NCI-H82 treated with DMSO at 0.1 percent for 48 hours (cell line): ENCODE data around the gene LRRC41.
"Not testable (repeated sequence)": the region's sequence is repeated elsewhere in the genome, so short reads cannot be mapped to it uniquely, and the experiment has no call there.

ENCODE experiments used
- DNase-seq: peaks from one replicate; lab custom pipeline; 2025; ENCODE audit not compliant: unreplicated experiment; lab: John Stamatoyannopoulos, UW

Gene LRRC41

GRCh38 chr1:46244656-46245371, 58.6 kb downstream of the LRRC41 start:
- DNase-seq = no peak

DNA sequence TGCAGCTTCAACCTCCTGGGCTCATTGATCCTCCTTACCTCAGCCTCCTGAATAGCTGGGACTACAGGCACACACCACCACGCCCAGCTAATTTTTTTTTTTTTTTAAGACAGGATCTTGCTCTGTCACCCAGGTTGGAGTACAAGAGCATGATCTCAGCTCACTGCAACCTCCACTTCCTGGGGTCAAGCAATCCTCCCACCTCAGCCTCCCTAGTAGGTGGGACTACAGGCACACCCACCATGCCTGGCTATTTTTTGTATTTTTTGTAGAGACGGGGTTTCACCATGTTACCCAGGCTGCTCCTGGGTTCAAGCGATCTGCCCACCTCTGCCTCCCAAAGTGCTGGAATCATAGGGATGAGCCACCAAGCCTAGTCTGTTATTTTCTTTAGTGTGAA, 59.6 kb downstream of the LRRC41 start:
- not testable (repeated sequence) for DNase-seq

- DNase-seq = peak; percentile 16
Observed at GRCh38 chr1:46242918-46243317, 60.5 kb downstream of the LRRC41 start.

- not testable (repeated sequence) for DNase-seq
Observed at GRCh38 chr1:46241733-46242132, 61.7 kb downstream of the LRRC41 start.

GRCh38 chr1:46238865-46239264, 64.6 kb downstream of the LRRC41 start:
- not testable (repeated sequence) for DNase-seq

DNA sequence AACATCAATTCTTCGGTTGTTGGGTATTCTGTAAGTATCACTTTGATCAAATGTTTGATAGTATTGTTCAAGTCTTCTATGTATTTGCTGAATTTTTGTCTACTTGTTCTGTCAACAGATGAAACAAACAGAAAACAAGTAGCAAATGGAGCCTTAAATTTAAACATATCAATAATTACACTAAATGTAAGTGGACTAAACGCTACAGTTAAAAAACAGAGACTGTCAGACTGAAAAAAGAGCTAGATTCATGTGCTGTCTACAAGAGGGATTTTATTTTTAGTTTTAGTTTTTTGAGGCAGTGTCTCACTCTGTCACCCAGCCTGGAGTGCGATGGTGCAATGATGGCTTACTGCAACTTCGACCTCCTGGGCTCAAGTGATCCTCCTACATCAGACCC, 66.5 kb downstream of the LRRC41 start:
- no peak for DNase-seq

GRCh38 chr1:46231231-46231630, 72.2 kb downstream of the LRRC41 start:
- not testable (repeated sequence) for DNase-seq
